Neuronal stem cell (in vitro differentiated cells): ENCODE measurements around the gene OR5T2.

Experiments used
- DNase-seq: peaks from one replicate; pipeline ENCODE4 v3.0.0-alpha.2; 2013; ENCODE audit warnings: low spot score
- H2AFZ ChIP-seq: one replicate; pipeline ENCODE4 v1.6.1; 2013; ENCODE audit warnings: mild to moderate bottlenecking, low read length, inconsistent platforms
- H2AK5ac ChIP-seq: 2 replicates; pipeline ENCODE4 v1.6.1; 2013; ENCODE audit warnings: low read depth, mild to moderate bottlenecking, inconsistent platforms, low read length, moderate library complexity, mixed read lengths
- H2BK120ac ChIP-seq: 2 replicates; pipeline ENCODE4 v1.6.1; 2013; ENCODE audit warnings: low read depth, mild to moderate bottlenecking, inconsistent platforms, low read length, moderate library complexity, mixed read lengths
- H2BK12ac ChIP-seq: one replicate; pipeline ENCODE4 v1.6.1; 2013; ENCODE audit warnings: low read length, inconsistent platforms
- H2BK15ac ChIP-seq: 2 replicates; pipeline ENCODE4 v1.6.1; 2013; ENCODE audit warnings: mild to moderate bottlenecking, low read length, inconsistent platforms, mixed read lengths
- H2BK5ac ChIP-seq: one replicate; pipeline ENCODE4 v1.6.1; 2013; ENCODE audit warnings: inconsistent platforms, mild to moderate bottlenecking, low read length, moderate library complexity
- H3K14ac ChIP-seq: one replicate; pipeline ENCODE4 v1.6.1; 2013; ENCODE audit warnings: low read length, inconsistent platforms
- H3K18ac ChIP-seq: 2 replicates; pipeline ENCODE4 v1.6.1; 2013; ENCODE audit warnings: low read length, inconsistent platforms
- H3K23ac ChIP-seq: 2 replicates; pipeline ENCODE4 v1.6.1; 2013; ENCODE audit warnings: low read depth, mild to moderate bottlenecking, mixed read lengths, low read length, inconsistent platforms; ENCODE audit not compliant: poor library complexity
- H3K27ac ChIP-seq: replicated peaks from 3 replicates; pipeline ENCODE4 v1.5.1; 2013; ENCODE audit warnings: low read length, inconsistent platforms
- H3K27me3 ChIP-seq, 3 experiments: 2 replicates each; pipeline ENCODE4 v1.6.1; 2013; ENCODE audit warnings: low read length in 3 of 3, mild to moderate bottlenecking in 2 of 3, inconsistent platforms in 1 of 3, low read depth in 1 of 3, mixed read lengths in 1 of 3, moderate library complexity in 1 of 3; ENCODE audit not compliant: control insufficient read depth in 3 of 3, insufficient read depth in 3 of 3
- H3K36me3 ChIP-seq, 2 donors: replicated peaks in 1 of 2; 2 replicates each; pipeline ENCODE4 v1.6.1; 2013; ENCODE audit warnings: low read length in 2 of 2; ENCODE audit not compliant: control insufficient read depth in 2 of 2, insufficient read depth in 2 of 2
- H3K4ac ChIP-seq: 2 replicates; pipeline ENCODE4 v1.6.1; 2013; ENCODE audit warnings: inconsistent platforms, mild to moderate bottlenecking, low read length, moderate library complexity
- H3K4me1 ChIP-seq, 2 donors: 1 replicate in 1 of 2; 2 replicates in 1 of 2; pipeline ENCODE4 v1.6.1; 2013; ENCODE audit warnings: low read length in 2 of 2, low read depth in 1 of 2; ENCODE audit not compliant: control insufficient read depth in 2 of 2, insufficient read depth in 1 of 2
- H3K4me2 ChIP-seq: one replicate; pipeline ENCODE4 v1.6.1; 2013; ENCODE audit warnings: mild to moderate bottlenecking, low read length, inconsistent platforms; ENCODE audit not compliant: insufficient read depth, poor library complexity, severe bottlenecking
- H3K4me3 ChIP-seq, 2 donors: 2 replicates each; pipeline ENCODE4 v1.5.1; 2013; ENCODE audit warnings: low read length in 2 of 2, mild to moderate bottlenecking in 2 of 2, inconsistent platforms in 1 of 2, moderate library complexity in 1 of 2
- H3K79me1 ChIP-seq: one replicate; pipeline ENCODE4 v1.6.1; 2013; ENCODE audit warnings: low read depth, mild to moderate bottlenecking, inconsistent platforms, low read length, moderate library complexity
- H3K9ac ChIP-seq: one replicate; pipeline ENCODE4 v1.6.1; 2013; ENCODE audit warnings: mild to moderate bottlenecking, low read depth, low read length, inconsistent platforms; ENCODE audit not compliant: poor library complexity
- H3K9me3 ChIP-seq, 2 donors: replicated peaks in 1 of 2; 2 replicates each; pipeline versions ENCODE3 to v1.6.1; 2013; ENCODE audit warnings: low read length in 2 of 2, mild to moderate bottlenecking in 2 of 2, inconsistent platforms in 1 of 2, low read depth in 1 of 2, mixed read lengths in 1 of 2, moderate library complexity in 1 of 2; ENCODE audit not compliant: control insufficient read depth in 2 of 2, insufficient read depth in 1 of 2
- H4K8ac ChIP-seq: one replicate; pipeline ENCODE4 v1.6.1; 2013; ENCODE audit warnings: low read depth, mild to moderate bottlenecking, inconsistent platforms, low read length, moderate library complexity
- H4K91ac ChIP-seq: one replicate; pipeline ENCODE4 v1.6.1; 2013; ENCODE audit warnings: low read length, low read depth, mild to moderate bottlenecking, inconsistent platforms; ENCODE audit not compliant: poor library complexity
- WGBS, 2 donors: extraction: QIAGEN DNeasy Blood & Tissue Kit; methylation state at CpG; one replicate each; pipeline ENCODE4 v1.1.7; 2013; ENCODE audit warnings: missing lambda C conversion rate in 2 of 2, mixed read lengths in 1 of 2; ENCODE audit not compliant: insufficient read length in 2 of 2, insufficient replicate concordance in 1 of 2; ENCODE audit errors: extremely low coverage in 2 of 2; 5-methylcytosine and 5-hydroxymethylcytosine counted together

OR5T2 gene

DNA sequence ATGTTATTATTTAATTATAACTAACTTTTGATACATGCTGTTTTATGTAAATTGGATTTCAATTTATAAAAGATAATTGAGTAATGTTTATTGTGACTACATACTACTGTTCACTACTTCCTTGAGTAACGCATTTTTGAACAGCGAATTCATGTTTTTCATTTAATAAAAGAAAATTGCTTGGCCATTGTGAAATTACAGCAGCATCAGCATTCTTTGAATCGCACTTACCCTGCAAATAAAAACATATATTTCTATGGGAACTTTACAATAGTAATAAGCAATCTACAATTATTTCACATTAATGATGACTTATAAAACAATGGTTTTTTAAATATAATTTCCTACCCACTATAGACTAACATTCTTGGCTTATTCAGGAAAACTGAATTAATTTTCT is 37.4 kb downstream of the OR5T2 start:
- no peak overlapping the region for H3K14ac ChIP-seq
- no peak overlapping the region for H4K8ac ChIP-seq
- no peaks in the 10 kb centered on the region for H3K9me3 ChIP-seq
- H3K4ac ChIP-seq = no peak overlapping the region
- no peak overlapping the region for H2BK15ac ChIP-seq
- H2AFZ ChIP-seq = no peak overlapping the region
- no peak overlapping the region for H2AK5ac ChIP-seq
- no peaks in the 10 kb centered on the region for H3K79me1 ChIP-seq
- no peak overlapping the region for H2BK120ac ChIP-seq
- DNase-seq = no peak
- H3K23ac ChIP-seq = no peak overlapping the region
- no CpG with 5 or more reads among the region's 3 CpGs for WGBS, 2 donors
- H2BK5ac ChIP-seq = no peak overlapping the region
- no peak overlapping the region for H3K9ac ChIP-seq
- no peak overlapping the region for H3K27ac ChIP-seq
- H2BK12ac ChIP-seq = no peak overlapping the region
- H3K27me3 ChIP-seq = no peaks in the 10 kb centered on the region
- no peaks in the 10 kb centered on the region for H3K36me3 ChIP-seq
- no peaks in the 10 kb centered on the region for H3K4me1 ChIP-seq
- no peak overlapping the region for H3K4me2 ChIP-seq
- H3K18ac ChIP-seq = no peak overlapping the region
- H4K91ac ChIP-seq = no peak overlapping the region
- H3K4me3 ChIP-seq = no peak overlapping the region

DNA sequence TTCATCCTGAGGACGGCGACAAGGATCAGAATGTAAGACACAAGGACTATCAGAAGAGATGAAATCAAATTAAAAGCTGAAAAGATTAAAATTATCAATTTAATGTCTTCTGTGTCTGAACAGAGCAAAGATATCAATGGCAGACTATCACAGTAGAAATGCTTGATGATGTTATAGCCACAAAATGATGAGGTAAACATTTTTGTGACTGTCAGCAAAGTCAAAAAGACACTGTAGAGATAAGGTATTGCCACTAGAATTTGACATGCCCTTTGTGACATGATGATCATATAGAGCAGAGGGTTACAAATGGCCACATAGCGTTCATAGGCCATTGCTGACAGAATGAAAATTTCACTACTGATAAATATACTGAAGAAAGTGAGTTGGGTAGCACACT is 45.5 kb downstream of the OR5T2 start:
- Histone ChIP-seq H3K9ac (no peak overlapping the region), H3K18ac (no peak overlapping the region), H2AK5ac (no peak overlapping the region), H4K8ac (no peak overlapping the region), H4K91ac (no peak overlapping the region), H2BK15ac (no peak overlapping the region), H3K4me3 (no peak overlapping the region), H3K36me3 (no peaks in the 10 kb centered on the region), H3K23ac (no peak overlapping the region), H2BK5ac (no peak overlapping the region), H2AFZ (no peak overlapping the region), H3K4me1 (no peaks in the 10 kb centered on the region), H3K27ac (no peak overlapping the region), H3K4ac (no peak overlapping the region), H3K14ac (no peak overlapping the region), H2BK12ac (no peak overlapping the region), H3K79me1 (no peaks in the 10 kb centered on the region), H3K9me3 (peaks cover 0 to 2% of the 10 kb centered on the region in 2 donors), H3K27me3 (no peaks in the 10 kb centered on the region), H3K4me2 (no peak overlapping the region), H2BK120ac (no peak overlapping the region)
- DNase-seq = no peak
- no CpG with 5 or more reads among the region's 3 CpGs for WGBS, 2 donors

DNA sequence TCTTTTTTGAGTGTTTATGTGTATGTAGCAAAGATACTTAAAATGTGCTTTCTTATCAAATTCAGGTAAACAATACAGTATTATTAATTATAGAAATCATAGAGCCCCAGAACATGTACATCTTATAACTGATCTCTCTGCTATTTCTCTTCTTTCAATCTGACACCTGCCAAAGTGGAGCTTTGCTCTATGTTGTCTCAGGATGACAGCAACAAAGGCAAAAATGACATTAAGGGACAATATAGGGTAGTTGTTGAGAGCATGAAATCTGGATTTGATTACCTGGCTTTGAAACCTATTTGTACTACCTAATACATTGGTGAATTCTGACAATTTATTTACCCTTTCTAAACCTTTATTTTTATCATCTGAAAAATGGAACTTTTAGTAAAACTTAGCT is 50.6 kb downstream of the OR5T2 start:
- H3K9ac ChIP-seq = no peak overlapping the region
- no peak overlapping the region for H4K91ac ChIP-seq
- no peak overlapping the region for H3K14ac ChIP-seq
- no peaks in the 10 kb centered on the region for H3K4me1 ChIP-seq
- no peak overlapping the region for H2BK120ac ChIP-seq
- H2AK5ac ChIP-seq = no peak overlapping the region
- H3K36me3 ChIP-seq = no peaks in the 10 kb centered on the region
- H3K4me2 ChIP-seq = no peak overlapping the region
- H2BK5ac ChIP-seq = no peak overlapping the region
- no peak overlapping the region for H3K18ac ChIP-seq
- H3K4ac ChIP-seq = no peak overlapping the region
- no peak overlapping the region for H3K4me3 ChIP-seq
- peaks cover 0 to 2% of the 10 kb centered on the region in 2 donors for H3K9me3 ChIP-seq
- H3K23ac ChIP-seq = no peak overlapping the region
- no peak overlapping the region for H4K8ac ChIP-seq
- DNase-seq = no peak
- no peak overlapping the region for H2AFZ ChIP-seq
- no peaks in the 10 kb centered on the region for H3K27me3 ChIP-seq
- H2BK12ac ChIP-seq = no peak overlapping the region
- no peak overlapping the region for H2BK15ac ChIP-seq
- no peaks in the 10 kb centered on the region for H3K79me1 ChIP-seq
- no peak overlapping the region for H3K27ac ChIP-seq
